H1 (cell line): ENCODE data around the gene ZBED4. TPM values are rescaled to one million over a fixed set of nuclear protein-coding genes. Genes with fewer than 3 reads are reported as not detected.
A peak's percentile ranks its signal among the peaks of the same experiment; 100 is the strongest.

ENCODE experiments used
- CTCF ChIA-PET: fragments of 300-600 bp; sonication (Branson Sonifier 250); formaldehyde crosslinking; loops from one replicate; lab custom pipeline; 2021; ENCODE audit not compliant: partially characterized antibody; lab: Charles Lee
- POLR2A ChIA-PET: fragments of 300-600 bp; sonication (Branson Sonifier 250); formaldehyde crosslinking; loops from one replicate; lab custom pipeline; 2021; ENCODE audit warnings: inconsistent platforms; ENCODE audit not compliant: partially characterized antibody; lab: Charles Lee
- DNase-seq, 2 experiments: peaks; one replicate each; pipeline versions ENCODE4 v3.0.0 to v3.0.0-alpha.2; 2010 to 2022; ENCODE audit warnings: low spot score in 2 of 2, low read depth in 1 of 2, mixed read lengths in 1 of 2
- FAIRE-seq: peaks from 2 replicates; lab custom pipeline; 2011; peaks lifted over from hg19 to GRCh38; lab: Jason Lieb, UNC
- H2AFZ ChIP-seq: 2 replicates; pipeline ENCODE4 v1.8.1; 2012; ENCODE audit warnings: low read length, inconsistent platforms
- H2AK5ac ChIP-seq: 2 replicates; pipeline ENCODE4 v1.6.1; 2013; ENCODE audit warnings: low read depth, low read length
- H2BK120ac ChIP-seq: replicated peaks from 2 replicates; pipeline ENCODE3; 2013; ENCODE audit warnings: low read depth, low read length, inconsistent platforms
- H2BK12ac ChIP-seq: 2 replicates; pipeline ENCODE4 v1.6.1; 2013; ENCODE audit warnings: low read depth, low read length
- H2BK15ac ChIP-seq: 2 replicates; pipeline ENCODE4 v1.6.1; 2013; ENCODE audit warnings: low read length
- H2BK20ac ChIP-seq: 2 replicates; pipeline ENCODE4 v1.6.1; 2013; ENCODE audit warnings: low read length
- H2BK5ac ChIP-seq: 2 replicates; pipeline ENCODE4 v1.6.1; 2013; ENCODE audit warnings: low read depth, low read length
- H3K14ac ChIP-seq: 2 replicates; pipeline ENCODE4 v1.6.1; 2013; ENCODE audit warnings: inconsistent platforms; ENCODE audit not compliant: insufficient read length
- H3K18ac ChIP-seq: 2 replicates; pipeline ENCODE4 v1.6.1; 2013; ENCODE audit warnings: low read length; ENCODE audit errors: extremely low read depth
- H3K23ac ChIP-seq: 2 replicates; pipeline ENCODE4 v1.6.1; 2013; ENCODE audit warnings: inconsistent platforms; ENCODE audit not compliant: insufficient read length
- H3K23me2 ChIP-seq: 2 replicates; pipeline ENCODE4 v1.6.1; 2013; ENCODE audit warnings: low read depth, low read length
- H3K27ac ChIP-seq: 2 replicates; pipeline ENCODE4 v1.6.1; 2011; ENCODE audit warnings: low read depth, low read length, inconsistent platforms
- H3K27me3 ChIP-seq, 4 experiments: replicated peaks in 1 of 4; 1 replicate in 1 of 4; 2 replicates in 3 of 4; pipeline versions ENCODE4 v1.6.1 to v1.8.1; 2011 to 2013; ENCODE audit warnings: low read length in 3 of 4, mild to moderate bottlenecking in 3 of 4, inconsistent platforms in 2 of 4, mixed read lengths in 2 of 4, moderate library complexity in 1 of 4; ENCODE audit not compliant: control insufficient read depth in 3 of 4, insufficient read depth in 3 of 4; ENCODE audit errors: extremely low read depth in 1 of 4
- H3K36me3 ChIP-seq, 4 experiments: 2 replicates each; pipeline versions ENCODE4 v1.6.1 to v1.8.1; 2011 to 2013; ENCODE audit warnings: mild to moderate bottlenecking in 4 of 4, low read length in 3 of 4, moderate library complexity in 2 of 4, control low read depth in 1 of 4, inconsistent platforms in 1 of 4; ENCODE audit not compliant: insufficient read depth in 4 of 4, control insufficient read depth in 2 of 4
- H3K4ac ChIP-seq: replicated peaks from 2 replicates; pipeline ENCODE3; 2013; ENCODE audit warnings: low read length, low read depth, mixed read lengths, inconsistent platforms; ENCODE audit not compliant: insufficient read length
- H3K4me1 ChIP-seq, 4 experiments: replicated peaks in 1 of 4; 1 replicate in 1 of 4; 2 replicates in 3 of 4; pipeline versions ENCODE4 v1.6.1 to v1.8.1; 2011 to 2013; ENCODE audit warnings: low read length in 3 of 4, inconsistent platforms in 2 of 4, mixed read lengths in 1 of 4; ENCODE audit not compliant: insufficient read depth in 4 of 4, control insufficient read depth in 3 of 4
- H3K4me2 ChIP-seq, 2 experiments: 2 replicates each; pipeline versions ENCODE4 v1.6.1 to v1.8.1; 2011 to 2013; ENCODE audit warnings: low read depth in 2 of 2, low read length in 2 of 2, control low read depth in 1 of 2, inconsistent platforms in 1 of 2, mild to moderate bottlenecking in 1 of 2; ENCODE audit not compliant: insufficient read depth in 1 of 2
- H3K4me3 ChIP-seq, 4 experiments: fragments of 200-600, 300-600 bp in 1 of 4; sonication (generic), shearing (Covaris generic), sonication (Bioruptor Twin) in 1 of 4; 2 replicates each; pipeline versions ENCODE4 v1.5.1 to v1.8.1; 2011 to 2016; ENCODE audit warnings: low read length in 4 of 4, low read depth in 3 of 4, control low read depth in 2 of 4, inconsistent platforms in 2 of 4, mild to moderate bottlenecking in 2 of 4, mixed read lengths in 1 of 4, moderate library complexity in 1 of 4; ENCODE audit not compliant: insufficient read depth in 2 of 4; ENCODE audit errors: extremely low read depth in 1 of 4
- H3K56ac ChIP-seq: replicated peaks from 2 replicates; pipeline ENCODE3; 2013; ENCODE audit warnings: low read depth, mild to moderate bottlenecking, mixed read lengths, low read length, inconsistent platforms; ENCODE audit not compliant: insufficient read length
- H3K79me1 ChIP-seq: 2 replicates; pipeline ENCODE4 v1.6.1; 2013; ENCODE audit warnings: low read depth, low read length, control low read depth
- H3K79me2 ChIP-seq, 2 experiments: 2 replicates each; pipeline versions ENCODE4 v1.6.1 to v1.8.1; 2012 to 2013; ENCODE audit warnings: low read length in 2 of 2, mild to moderate bottlenecking in 2 of 2, inconsistent platforms in 1 of 2; ENCODE audit not compliant: insufficient read depth in 2 of 2, control insufficient read depth in 1 of 2
- H3K9ac ChIP-seq, 4 experiments: replicated peaks in 1 of 4; 1 replicate in 1 of 4; 2 replicates in 3 of 4; pipeline versions ENCODE4 v1.6.1 to v1.8.1; 2011 to 2013; ENCODE audit warnings: low read depth in 3 of 4, low read length in 3 of 4, control low read depth in 2 of 4, mild to moderate bottlenecking in 2 of 4, moderate library complexity in 2 of 4, inconsistent platforms in 1 of 4; ENCODE audit errors: extremely low read depth in 1 of 4
- H3K9me3 ChIP-seq, 2 experiments: 2 replicates each; pipeline versions ENCODE4 v1.6.1 to v1.8.1; 2012 to 2013; ENCODE audit warnings: mild to moderate bottlenecking in 2 of 2, moderate library complexity in 2 of 2, control low read depth in 1 of 2, inconsistent platforms in 1 of 2, low read depth in 1 of 2, low read length in 1 of 2, mixed read lengths in 1 of 2; ENCODE audit not compliant: insufficient read depth in 2 of 2
- H4K20me1 ChIP-seq, 2 experiments: replicated peaks in 1 of 2; 2 replicates each; pipeline versions ENCODE3 to v1.8.1; 2011 to 2013; ENCODE audit warnings: inconsistent platforms in 2 of 2, low read length in 2 of 2, mild to moderate bottlenecking in 1 of 2; ENCODE audit not compliant: insufficient read depth in 2 of 2, control insufficient read depth in 1 of 2
- H4K5ac ChIP-seq: 2 replicates; pipeline ENCODE4 v1.6.1; 2013; ENCODE audit warnings: low read length, low read depth, mixed read lengths, inconsistent platforms; ENCODE audit not compliant: insufficient read length
- H4K8ac ChIP-seq: 2 replicates; pipeline ENCODE4 v1.8.0; 2013; ENCODE audit warnings: mild to moderate bottlenecking, moderate library complexity, low read length, inconsistent platforms; ENCODE audit not compliant: insufficient read depth; ENCODE audit errors: extremely low read depth
- H4K91ac ChIP-seq: replicated peaks from 2 replicates; pipeline ENCODE3; 2013; ENCODE audit warnings: low read length, mixed read lengths, inconsistent platforms; ENCODE audit not compliant: insufficient read length
- BACH1 ChIP-seq: IDR thresholded peaks from 2 replicates; pipeline ENCODE4 v1.6.1; 2012; ENCODE audit warnings: low read length, improper control_type of control experiment
- BCL11A ChIP-seq, 2 experiments: IDR thresholded peaks; one replicate each; pipeline ENCODE4 v1.6.1; 2011; ENCODE audit warnings: low read depth in 2 of 2, low read length in 2 of 2, mild to moderate bottlenecking in 2 of 2
- CBX5 ChIP-seq: fragments of 300-800, 300-1000 bp; sonication (generic); IDR thresholded peaks from 2 replicates; pipeline ENCODE4 v1.7.1; 2016; ENCODE audit warnings: antibody characterized with exemption, low read length, low read depth
- EGR1 ChIP-seq: IDR thresholded peaks from 2 replicates; pipeline ENCODE4 v1.6.1; 2011; ENCODE audit warnings: low read depth, low read length, borderline replicate concordance
- EP300 ChIP-seq, 2 experiments: IDR thresholded peaks; 1 replicate in 1 of 2; 2 replicates in 1 of 2; pipeline ENCODE4 v1.6.1; 2011 to 2012; ENCODE audit warnings: low read depth in 2 of 2, low read length in 2 of 2, mild to moderate bottlenecking in 2 of 2, borderline replicate concordance in 1 of 2, inconsistent platforms in 1 of 2, moderate library complexity in 1 of 2
- GABPA ChIP-seq: IDR thresholded peaks from 2 replicates; pipeline ENCODE4 v1.6.1; 2011; ENCODE audit warnings: mild to moderate bottlenecking, low read length, moderate library complexity, borderline replicate concordance; ENCODE audit not compliant: insufficient read depth
- NRF1 ChIP-seq: IDR thresholded peaks from 2 replicates; pipeline ENCODE4 v1.6.1; 2011; ENCODE audit warnings: mild to moderate bottlenecking, low read depth, low read length, improper control_type of control experiment
- POLR2A ChIP-seq, 2 experiments: IDR thresholded peaks; 1 replicate in 1 of 2; 2 replicates in 1 of 2; pipeline ENCODE4 v1.6.1; 2011; ENCODE audit warnings: low read depth in 2 of 2, low read length in 2 of 2, mild to moderate bottlenecking in 2 of 2; ENCODE audit errors: control extremely low read depth in 1 of 2
- POU5F1 ChIP-seq: IDR thresholded peaks from 2 replicates; pipeline ENCODE4 v1.6.1; 2011; ENCODE audit warnings: low read depth, mild to moderate bottlenecking, low read length, moderate library complexity
- RXRA ChIP-seq: IDR thresholded peaks from 2 replicates; pipeline ENCODE4 v1.6.1; 2011; ENCODE audit warnings: low read depth, mild to moderate bottlenecking, low read length, moderate library complexity; ENCODE audit not compliant: insufficient read depth
- SP2 ChIP-seq: IDR thresholded peaks from 2 replicates; pipeline ENCODE4 v1.6.1; 2012; ENCODE audit warnings: mild to moderate bottlenecking, low read length, inconsistent platforms
- TAF1 ChIP-seq: IDR thresholded peaks from 2 replicates; pipeline ENCODE4 v1.6.1; 2011; ENCODE audit warnings: mild to moderate bottlenecking, low read depth, low read length
- WGBS, 2 experiments: shearing (Covaris generic) in 1 of 2; methylation state at CpG; one replicate each; pipeline versions ENCODE4 v1.1.6 to v1.1.7; 2013 to 2015; ENCODE audit warnings: low lambda C conversion rate in 2 of 2, mixed read lengths in 2 of 2, inconsistent platforms in 1 of 2, low coverage in 1 of 2, missing lambda C conversion rate in 1 of 2; ENCODE audit not compliant: insufficient replicate concordance in 2 of 2, insufficient coverage in 1 of 2, insufficient read length in 1 of 2; ENCODE audit errors: extremely low coverage in 1 of 2, missing lambda C conversion rate in 1 of 2; 5-methylcytosine and 5-hydroxymethylcytosine counted together
- polyA plus RNA-seq, 7 experiments: library from polyadenylated mRNA; depleted of rRNA in 3 of 7; stranded (reverse) in 5 of 7; unstranded in 2 of 7; fragments of >200 nt in 5 of 7; fragments of 200-250 nt in 2 of 7; gene quantifications; 1 replicate in 5 of 7; 2 replicates in 1 of 7; 4 replicates in 1 of 7; pipeline versions ENCODE4 v1.2.1 to v1.2.3, GENCODE V29; 2011 to 2013; ENCODE audit warnings: missing spikeins in 2 of 7, mixed read lengths in 2 of 7
- total RNA-seq: library from RNA; stranded (reverse); fragmentation: NEBNext Ultra II Directional; extraction: Animal tissue kit (Norgen Biotek cat#: 25700); gene quantifications from 2 replicates; pipeline ENCODE4 v1.2.1, GENCODE V29; 2021

ZBED4 gene
- total and polyA plus RNA-seq, 2 of the 8 experiments (the other 6 are each of a cell fraction or from before 2014, with no cell fraction given) = 11.0 to 28.3 TPM

- Histone ChIP-seq H3K14ac (no peak overlapping the region), H3K36me3 (no peaks in the 10 kb centered on the region; a peak in 2 of 8 replicates), H2BK5ac (no peak overlapping the region; the same call in 1 of the 2 replicates), H4K91ac (no peak overlapping the region), H2BK12ac (no peak overlapping the region), H4K5ac (no peak overlapping the region), H2BK20ac (no peak overlapping the region), H3K23me2 (peaks cover 3% of the 10 kb centered on the region; the same call in 1 of the 2 replicates), H3K27ac (no peak overlapping the region), H4K8ac (no peak overlapping the region), H2AK5ac (no peak overlapping the region), H3K4ac (no peak overlapping the region), H3K23ac (no peak overlapping the region), H3K4me1 (peaks cover 0 to 3% (median under 1%) of the 10 kb centered on the region in 4 experiments; a peak in 1 of 7 replicates), H3K9me3 (no peaks in the 10 kb centered on the region), H4K20me1 (peaks cover 2 to 6% of the 10 kb centered on the region in 2 experiments), H3K79me2 (no peaks in the 10 kb centered on the region), H3K9ac (no peak overlapping the region), H3K27me3 (peaks cover 0 to 12% (median 10%) of the 10 kb centered on the region in 4 experiments; a peak in 6 of 7 replicates), H3K79me1 (no peaks in the 10 kb centered on the region; the same call in 1 of the 2 replicates), H2BK120ac (no peak overlapping the region), H3K4me2 (peak overlapping the region in 1 of 2 experiments; percentile 62; a peak in 3 of 4 replicates), H3K56ac (no peak overlapping the region), H3K4me3 (peak overlapping the region in 1 of 4 experiments; percentile 42; a peak in 2 of 8 replicates), H2BK15ac (no peak overlapping the region), H3K18ac (no peak overlapping the region; the same call in 1 of the 2 replicates), H2AFZ (no peak overlapping the region)
- DNase-seq = peak in 1 of 2 experiments; percentile 94
- 22% methylated on average over 28 of the region's 75 CpGs; no CpG with 5 or more reads in 1 of the 2 experiments for WGBS, 2 experiments
- POLR2A ChIA-PET = no interaction called here
- no peak for FAIRE-seq
- CTCF ChIA-PET = interaction anchor here (0.6 to 5.2 kb wide), 13 partner anchors 17 to 321 kb away, joined by 3 to 54 read pairs (median 5); partner anchors contain the start of gene IL17REL
- TF ChIP-seq POLR2A (IDR thresholded peaks at IDR 0.05; ENCODE audit: control extremely low read depth in 1 of 2, low read depth in 2 of 2, low read length in 2 of 2) = no peak
- peak; percentile 61; the same call in 1 of the 2 replicates for TF ChIP-seq GABPA
- TF ChIP-seq SP2 = no peak
- TF ChIP-seq BCL11A (IDR thresholded peaks at IDR 0.05; ENCODE audit: low read depth in 2 of 2, low read length in 2 of 2) = no peak
- TF ChIP-seq POU5F1 = no peak
- no peak for TF ChIP-seq NRF1
- TF ChIP-seq EGR1 = no peak
- TF ChIP-seq RXRA = no peak
- no peak for TF ChIP-seq CBX5
- no peak for TF ChIP-seq BACH1
- no peak for TF ChIP-seq TAF1
- no peak for TF ChIP-seq EP300 (IDR thresholded peaks at IDR 0.05; ENCODE audit: borderline replicate concordance in 1 of 2, low read depth in 2 of 2, low read length in 2 of 2)
Observed at GRCh38 chr22:49929211-49929979, 75.8 kb downstream of the ZBED4 start.
